ENCODE measurements around the gene PIP4K2C.

DNA sequence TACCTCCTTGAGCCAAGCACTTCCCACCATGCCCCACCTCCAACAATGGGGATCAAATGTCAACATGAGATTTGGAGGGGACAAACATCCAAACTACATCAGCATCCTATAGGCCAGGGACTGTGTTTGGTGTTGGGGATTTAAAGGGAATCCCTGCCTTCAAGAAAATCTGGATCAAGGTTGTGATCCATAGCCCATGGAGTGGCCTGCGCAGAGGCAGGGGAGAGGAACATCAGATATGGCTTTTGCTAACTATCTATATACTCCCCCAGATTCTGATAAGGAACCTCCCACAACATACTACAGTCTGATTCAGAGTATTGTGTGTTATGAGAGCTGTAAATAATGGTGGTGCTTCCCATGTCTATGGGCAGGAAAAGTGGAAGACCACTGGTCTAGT lies 36.1 kb upstream of the PIP4K2C start:
- TF ChIP-seq, protein P1, sequence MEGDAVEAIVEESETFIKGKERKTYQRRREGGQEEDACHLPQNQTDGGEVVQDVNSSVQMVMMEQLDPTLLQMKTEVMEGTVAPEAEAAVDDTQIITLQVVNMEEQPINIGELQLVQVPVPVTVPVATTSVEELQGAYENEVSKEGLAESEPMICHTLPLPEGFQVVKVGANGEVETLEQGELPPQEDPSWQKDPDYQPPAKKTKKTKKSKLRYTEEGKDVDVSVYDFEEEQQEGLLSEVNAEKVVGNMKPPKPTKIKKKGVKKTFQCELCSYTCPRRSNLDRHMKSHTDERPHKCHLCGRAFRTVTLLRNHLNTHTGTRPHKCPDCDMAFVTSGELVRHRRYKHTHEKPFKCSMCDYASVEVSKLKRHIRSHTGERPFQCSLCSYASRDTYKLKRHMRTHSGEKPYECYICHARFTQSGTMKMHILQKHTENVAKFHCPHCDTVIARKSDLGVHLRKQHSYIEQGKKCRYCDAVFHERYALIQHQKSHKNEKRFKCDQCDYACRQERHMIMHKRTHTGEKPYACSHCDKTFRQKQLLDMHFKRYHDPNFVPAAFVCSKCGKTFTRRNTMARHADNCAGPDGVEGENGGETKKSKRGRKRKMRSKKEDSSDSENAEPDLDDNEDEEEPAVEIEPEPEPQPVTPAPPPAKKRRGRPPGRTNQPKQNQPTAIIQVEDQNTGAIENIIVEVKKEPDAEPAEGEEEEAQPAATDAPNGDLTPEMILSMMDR (conservative IDR thresholded peaks at IDR 0.05; ENCODE audit: low read depth, low read length) = no peak
- no peak for TF ChIP-seq EZH2 (IDR thresholded peaks at IDR 0.05; ENCODE audit: low read length, unreplicated experiment)
- no peak for TF ChIP-seq EZH2phosphoT487 (IDR thresholded peaks at IDR 0.05; ENCODE audit: borderline replicate concordance, low read length)

All from PC-3 (cell line).